Inferior parietal cortex (tissue), 1 donor: ENCODE data around the gene CYYR1.

Experiments
- DNase-seq: peaks from one replicate; pipeline ENCODE4 v3.0.0-alpha.2; 2016; ENCODE audit errors: extremely low spot score

The CYYR1 gene

DNA sequence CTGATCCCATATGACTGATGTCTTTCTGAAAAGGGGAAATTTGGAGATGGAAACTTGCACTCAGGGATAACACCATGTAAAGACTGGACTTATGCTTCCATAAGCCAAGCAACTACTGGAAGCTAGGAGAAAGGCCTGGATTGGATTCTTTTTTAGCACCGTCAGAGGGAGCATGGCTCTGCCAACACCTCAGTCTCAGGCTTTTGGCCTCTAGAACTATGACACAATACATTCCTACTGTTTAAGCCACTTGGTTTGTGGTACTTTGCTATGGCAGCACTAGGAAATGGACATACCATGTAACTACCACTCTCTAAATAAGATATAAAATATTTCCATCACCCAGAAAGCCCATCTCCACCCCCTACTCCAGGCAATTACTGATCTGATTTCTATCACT is 139.7 kb downstream of the CYYR1 start:
- no peak for DNase-seq

- no peak for DNase-seq
Observed at GRCh38 chr21:26432410-26432809, 140.7 kb downstream of the CYYR1 start.

DNA sequence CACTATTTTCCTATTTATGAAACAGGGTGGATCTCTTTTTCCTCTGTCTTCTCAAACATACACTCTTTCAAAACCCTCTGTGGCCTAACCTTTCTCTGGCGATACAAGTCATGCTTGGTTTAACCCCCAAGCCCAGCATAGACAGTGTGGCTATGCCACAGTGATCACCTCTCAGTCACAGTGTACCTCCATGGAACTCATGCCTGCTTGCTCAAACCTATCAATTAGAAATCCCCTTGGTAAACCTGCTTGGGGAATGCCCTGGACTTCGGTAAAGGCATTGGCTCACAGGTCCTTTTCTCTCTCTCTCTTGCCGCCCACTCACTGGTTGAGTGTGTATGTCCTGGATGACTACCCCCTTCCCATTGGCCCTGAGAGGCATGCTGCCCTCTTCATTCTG is 147.5 kb downstream of the CYYR1 start:
- DNase-seq = no peak

DNA sequence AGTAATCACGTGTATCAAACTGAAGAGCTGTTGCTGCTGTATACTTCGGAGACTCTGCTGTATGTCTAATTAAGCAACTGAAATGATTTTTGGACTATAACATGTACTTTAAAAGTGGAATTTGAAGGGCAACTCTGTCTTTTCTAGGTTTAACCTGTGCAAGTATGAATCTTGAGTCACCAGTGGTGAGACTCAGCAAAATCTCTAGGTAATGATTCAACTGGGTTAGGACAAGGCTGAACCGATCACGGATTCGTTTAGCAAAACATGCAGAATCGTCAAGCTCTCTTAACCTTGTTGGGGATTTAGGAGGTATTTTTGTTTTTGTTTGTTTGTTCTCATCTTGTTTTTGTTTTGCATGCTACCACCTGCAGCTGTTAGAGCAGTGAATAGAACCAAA is 149.6 kb downstream of the CYYR1 start:
- no peak for DNase-seq

DNA sequence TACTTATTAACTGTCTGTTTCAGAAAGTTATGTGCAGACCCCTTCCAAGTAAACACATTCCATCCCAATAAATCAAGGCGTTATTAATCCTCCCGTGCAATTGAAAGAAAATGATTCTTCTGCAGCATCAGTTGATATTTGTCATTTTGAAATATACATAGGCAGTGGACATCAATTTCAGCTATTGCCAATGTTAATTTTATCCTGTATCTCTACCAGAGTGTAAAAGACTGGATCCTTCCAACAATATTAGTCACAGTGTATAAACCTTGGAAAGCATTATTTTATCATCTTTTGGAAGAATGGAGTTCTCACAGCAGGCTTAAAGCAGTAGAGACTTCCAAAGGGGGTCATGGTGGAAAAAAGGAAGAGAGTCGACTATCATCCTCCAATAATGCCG is 150.4 kb downstream of the CYYR1 start:
- no peak for DNase-seq

- DNase-seq = no peak
Observed at GRCh38 chr21:26422138-26422537, 150.9 kb downstream of the CYYR1 start.

DNA sequence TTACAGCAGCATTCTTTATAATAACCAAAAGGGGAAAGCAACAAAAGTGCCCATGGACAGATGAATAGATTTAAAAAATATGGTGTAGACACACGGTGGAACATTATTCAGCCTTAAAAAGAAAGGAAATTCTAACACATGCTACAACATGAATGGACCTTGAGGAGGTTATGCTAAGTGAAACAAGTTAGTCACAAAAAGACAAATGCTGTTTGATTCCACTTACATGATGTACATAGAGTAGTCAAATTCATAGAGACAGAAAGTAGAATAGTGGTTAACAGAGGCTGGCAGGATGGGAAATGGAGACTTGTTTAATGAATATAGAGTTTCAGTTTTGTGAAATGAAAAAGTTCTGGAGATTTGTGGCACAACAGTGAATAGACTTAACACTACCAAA is 151.4 kb downstream of the CYYR1 start:
- no peak for DNase-seq
